Subcutaneous abdominal adipose tissue (tissue), 5 donors: ENCODE measurements around the gene LAMA5.
A peak's percentile ranks its signal among the peaks of the same experiment; 100 is the strongest.

Experiments
- H3K27ac ChIP-seq: one replicate; pipeline ENCODE4 v1.7.0; 2013; ENCODE audit warnings: low read depth, mild to moderate bottlenecking, inconsistent platforms, low read length, moderate library complexity
- H3K27me3 ChIP-seq, 5 donors: one replicate each; pipeline ENCODE4 v1.7.0; 2013; ENCODE audit warnings: low read length in 5 of 5, inconsistent platforms in 1 of 5; ENCODE audit not compliant: control insufficient read depth in 5 of 5, insufficient read depth in 4 of 5
- H3K36me3 ChIP-seq, 5 donors: one replicate each; pipeline ENCODE4 v1.7.0; 2013; ENCODE audit warnings: low read length in 5 of 5; ENCODE audit not compliant: control insufficient read depth in 5 of 5, insufficient read depth in 5 of 5
- H3K4me1 ChIP-seq, 5 donors: one replicate each; pipeline ENCODE4 v1.7.0; 2013; ENCODE audit warnings: low read length in 5 of 5, mild to moderate bottlenecking in 3 of 5, moderate library complexity in 1 of 5; ENCODE audit not compliant: control insufficient read depth in 5 of 5, insufficient read depth in 5 of 5
- H3K4me3 ChIP-seq, 5 donors: one replicate each; pipeline ENCODE4 v1.7.0; 2013; ENCODE audit warnings: low read length in 5 of 5, low read depth in 1 of 5
- H3K9ac ChIP-seq, 5 donors: one replicate each; pipeline ENCODE4 v1.7.0; 2013; ENCODE audit warnings: low read length in 5 of 5, mild to moderate bottlenecking in 4 of 5, moderate library complexity in 3 of 5
- H3K9me3 ChIP-seq, 5 donors: one replicate each; pipeline ENCODE4 v1.7.0; 2013; ENCODE audit warnings: low read length in 5 of 5; ENCODE audit not compliant: control insufficient read depth in 5 of 5
- donor health status: healthy.
- donor health status: healthy.
- donor health status: healthy.
- donor health status: healthy.
- donor health status: healthy.

LAMA5 gene

DNA sequence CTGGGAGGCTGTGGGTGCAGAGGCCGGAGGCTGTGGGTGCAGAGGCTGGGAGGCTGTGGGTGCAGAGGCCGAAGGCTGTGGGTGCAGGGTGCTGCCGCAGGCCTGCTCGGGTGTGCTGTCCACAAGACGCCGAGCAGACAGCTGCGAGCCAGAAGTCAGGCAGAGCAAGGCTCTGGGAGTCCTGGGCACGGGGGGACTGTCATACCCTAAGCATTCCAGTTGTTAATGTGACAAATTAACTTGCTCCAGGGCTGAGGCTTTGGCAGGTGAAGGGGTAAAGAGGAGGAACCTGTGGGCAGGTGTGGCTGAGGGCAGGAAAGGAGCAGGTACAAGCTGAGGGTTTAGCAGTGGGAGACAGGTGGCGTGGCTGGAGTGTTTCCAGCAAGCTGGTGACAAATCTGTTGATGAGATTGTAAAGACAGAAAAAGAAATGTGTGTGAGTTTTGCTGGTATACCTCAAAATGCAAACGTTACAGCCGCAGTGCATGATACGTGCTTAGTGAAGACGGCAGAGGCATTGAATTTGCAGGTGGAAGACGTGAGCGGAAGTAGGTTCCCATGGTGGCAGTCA, 78.5 kb downstream of the LAMA5 start:
- Histone ChIP-seq H3K4me3 (no peak overlapping the region), H3K27me3 (no peaks in the 10 kb centered on the region), H3K4me1 (peaks cover 0 to 32% (median 3%) of the 10 kb centered on the region in 5 donors), H3K36me3 (peaks cover 0 to 71% (median 62%) of the 10 kb centered on the region in 5 donors), H3K27ac (no peak overlapping the region), H3K9me3 (no peaks in the 10 kb centered on the region), H3K9ac (no peak overlapping the region)

DNA sequence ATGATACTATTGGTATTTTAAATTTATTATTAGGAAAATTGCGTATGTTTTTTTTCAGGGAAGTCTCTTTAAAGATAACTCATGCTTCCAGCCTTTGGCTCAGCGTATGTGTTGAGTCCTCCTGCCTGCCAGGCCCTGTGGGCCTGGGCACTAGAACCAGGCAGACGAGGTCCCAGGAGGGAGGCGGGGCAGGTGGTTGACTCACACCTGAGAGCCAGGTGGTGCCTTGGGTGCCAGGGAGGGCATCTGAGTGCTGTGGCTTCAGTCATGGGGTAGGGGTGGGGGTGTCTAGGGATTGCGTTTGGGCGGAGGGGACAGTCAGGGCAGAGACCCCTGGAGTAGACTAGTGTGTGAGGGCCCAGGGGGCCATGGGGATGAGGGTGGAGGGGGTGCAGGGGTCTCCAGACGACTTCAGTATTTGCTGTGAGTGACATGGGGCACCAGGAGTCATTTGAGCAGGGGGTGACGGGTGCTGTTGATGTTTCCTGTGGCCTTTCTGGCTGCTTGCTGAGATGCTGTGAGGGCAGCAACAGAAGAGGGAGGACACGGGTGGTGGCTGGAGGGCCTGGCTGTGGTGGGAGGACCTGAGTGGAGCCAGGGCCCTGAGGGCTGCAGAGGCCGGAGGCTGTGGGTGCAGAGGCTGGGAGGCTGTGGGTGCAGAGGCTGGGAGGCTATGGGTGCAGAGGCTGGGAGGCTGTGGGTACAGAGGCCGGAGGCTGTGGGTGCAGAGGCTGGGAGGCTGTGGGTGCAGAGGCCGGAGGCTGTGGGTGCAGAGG, 79.2 kb downstream of the LAMA5 start:
- no peak overlapping the region for H3K27ac ChIP-seq

DNA sequence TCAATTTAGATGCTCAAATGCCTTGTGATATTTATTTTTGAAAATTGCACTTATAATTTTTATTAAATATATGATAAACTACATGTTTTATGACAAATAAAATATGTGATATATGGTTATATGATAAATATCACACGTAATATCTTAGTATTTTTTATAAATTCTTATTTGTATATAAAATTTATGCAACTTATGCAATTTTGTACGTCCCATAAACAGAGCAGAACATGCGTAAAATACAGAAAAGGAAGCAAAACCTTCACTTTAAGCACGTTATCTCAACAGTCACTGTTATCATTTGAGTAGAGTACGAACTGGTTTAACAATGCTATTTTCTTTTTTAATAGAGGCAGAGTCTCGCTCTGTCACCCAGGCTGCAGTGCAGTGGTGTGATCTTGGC, 80.0 kb downstream of the LAMA5 start:
- Histone ChIP-seq H3K9ac (no peak overlapping the region), H3K27me3 (no peaks in the 10 kb centered on the region), H3K4me1 (peaks cover 0 to 45% (median 17%) of the 10 kb centered on the region in 5 donors), H3K9me3 (no peaks in the 10 kb centered on the region), H3K27ac (no peak overlapping the region), H3K36me3 (peaks cover 0 to 76% (median 56%) of the 10 kb centered on the region in 5 donors), H3K4me3 (no peak overlapping the region)

More for the DNA sequence above, 79.2 kb downstream of the LAMA5 start:
- H3K4me1 ChIP-seq, result peaks cover 0 to 39% (median 9%) of the 10 kb centered on the region in 5 donors
- H3K9ac ChIP-seq, result no peak overlapping the region
- peaks cover 0 to 72% (median 58%) of the 10 kb centered on the region in 5 donors for H3K36me3 ChIP-seq
- H3K4me3 ChIP-seq, result no peak overlapping the region
- H3K27me3 ChIP-seq, result no peaks in the 10 kb centered on the region
- H3K9me3 ChIP-seq, result no peaks in the 10 kb centered on the region

GRCh38 chr20:62286493-62287064, 80.5 kb downstream of the LAMA5 start:
- Histone ChIP-seq H3K4me1 (peaks cover 0 to 45% (median 17%) of the 10 kb centered on the region in 5 donors), H3K27ac (peak overlapping the region; percentile 23), H3K27me3 (no peaks in the 10 kb centered on the region), H3K9me3 (no peaks in the 10 kb centered on the region), H3K9ac (peak overlapping the region in 1 of 5 donors; percentile 8), H3K4me3 (no peak overlapping the region), H3K36me3 (peaks cover 0 to 76% (median 55%) of the 10 kb centered on the region in 5 donors)

GRCh38 chr20:62285722-62286121, 81.4 kb downstream of the LAMA5 start:
- peaks cover 0 to 78% (median 58%) of the 10 kb centered on the region in 5 donors for H3K36me3 ChIP-seq

GRCh38 chr20:62285151-62285550, 82.0 kb downstream of the LAMA5 start:
- peaks cover 0 to 45% (median 17%) of the 10 kb centered on the region in 5 donors for H3K4me1 ChIP-seq
- H3K36me3 ChIP-seq, result peaks cover 0 to 82% (median 63%) of the 10 kb centered on the region in 5 donors
- no peak overlapping the region for H3K27ac ChIP-seq
- no peaks in the 10 kb centered on the region for H3K27me3 ChIP-seq
- no peak overlapping the region for H3K9ac ChIP-seq
- H3K9me3 ChIP-seq, result no peaks in the 10 kb centered on the region
- H3K4me3 ChIP-seq, result no peak overlapping the region

More at GRCh38 chr20:62285722-62286121, 81.4 kb downstream of the LAMA5 start:
- Histone ChIP-seq H3K9ac (no peak overlapping the region), H3K27ac (peak overlapping the region; percentile 23), H3K9me3 (no peaks in the 10 kb centered on the region), H3K4me3 (no peak overlapping the region), H3K4me1 (peaks cover 0 to 45% (median 17%) of the 10 kb centered on the region in 5 donors), H3K27me3 (no peaks in the 10 kb centered on the region)

DNA sequence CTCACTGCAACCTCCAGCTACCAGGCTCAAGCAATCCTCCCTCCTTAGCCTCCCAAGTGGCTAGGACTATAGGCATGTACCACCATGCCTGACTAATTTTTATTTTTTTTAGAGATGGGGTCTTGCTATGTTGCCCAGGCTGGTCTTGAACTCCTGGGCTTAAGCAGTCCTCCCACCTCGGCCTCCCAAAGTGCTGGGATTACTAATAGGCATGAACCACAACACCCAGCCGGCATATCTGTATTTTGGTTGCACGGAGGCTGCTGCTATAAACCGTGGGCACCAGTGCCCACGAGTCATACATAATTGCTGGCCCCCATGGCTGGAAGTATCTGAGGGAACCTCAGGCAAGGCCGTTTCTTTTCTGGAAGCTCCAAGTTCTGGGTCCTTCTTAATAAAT, 82.7 kb downstream of the LAMA5 start:
- H3K4me1 ChIP-seq, result peaks cover 0 to 45% (median 17%) of the 10 kb centered on the region in 5 donors
- H3K36me3 ChIP-seq, result peaks cover 0 to 82% (median 63%) of the 10 kb centered on the region in 5 donors
- no peak overlapping the region for H3K9ac ChIP-seq
- no peaks in the 10 kb centered on the region for H3K27me3 ChIP-seq
- no peaks in the 10 kb centered on the region for H3K9me3 ChIP-seq
- H3K27ac ChIP-seq, result no peak overlapping the region
- H3K4me3 ChIP-seq, result no peak overlapping the region

GRCh38 chr20:62282877-62283503, 84.1 kb downstream of the LAMA5 start:
- Histone ChIP-seq H3K9ac (no peak overlapping the region), H3K27ac (peak overlapping the region; percentile 7), H3K36me3 (peaks cover 0 to 84% (median 61%) of the 10 kb centered on the region in 5 donors), H3K4me1 (peaks cover 0 to 44% (median 17%) of the 10 kb centered on the region in 5 donors), H3K9me3 (no peaks in the 10 kb centered on the region), H3K27me3 (no peaks in the 10 kb centered on the region), H3K4me3 (no peak overlapping the region)

GRCh38 chr20:62282103-62282502, 85.0 kb downstream of the LAMA5 start:
- no peak overlapping the region for H3K9ac ChIP-seq
- H3K4me3 ChIP-seq, result no peak overlapping the region
- H3K27ac ChIP-seq, result peak overlapping the region; percentile 7
- H3K36me3 ChIP-seq, result peaks cover 0 to 84% (median 61%) of the 10 kb centered on the region in 5 donors
- no peaks in the 10 kb centered on the region for H3K27me3 ChIP-seq
- no peaks in the 10 kb centered on the region for H3K9me3 ChIP-seq
- H3K4me1 ChIP-seq, result peaks cover 0 to 38% (median 21%) of the 10 kb centered on the region in 5 donors
